ENCODE measurements around the gene MRPS27. TPM values are rescaled to one million over a fixed set of nuclear protein-coding genes. Genes with fewer than 3 reads are reported as not detected.

MRPS27 gene
- total RNA-seq, 1 donor from 2014 or later = 37.0 TPM

DNA sequence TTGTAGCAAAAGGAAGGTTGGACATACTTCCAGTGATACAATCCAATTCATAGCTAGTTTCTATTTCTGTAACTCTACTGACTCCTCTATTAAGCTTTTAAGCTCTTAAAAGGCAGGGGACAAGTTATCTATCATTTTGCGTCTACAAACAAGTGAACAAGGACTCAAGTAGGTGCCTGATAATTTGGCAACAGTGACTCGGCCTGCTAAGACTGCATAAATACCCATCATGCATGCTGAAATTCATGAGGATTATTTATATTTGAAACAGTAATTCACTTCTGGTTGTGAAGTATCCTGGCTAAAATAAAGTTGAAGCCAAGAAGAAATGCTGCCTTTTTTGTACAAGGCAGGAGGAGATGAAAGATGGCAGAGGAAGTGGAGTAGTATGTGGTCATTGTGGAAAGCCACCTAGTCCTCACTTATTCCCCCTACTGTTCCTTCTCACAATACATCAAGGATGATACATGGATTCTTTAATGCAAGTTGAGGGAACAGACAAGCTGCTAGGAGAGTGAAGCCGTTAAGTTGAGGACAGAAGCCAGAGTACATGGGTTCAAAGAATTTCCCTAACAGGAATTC lies 74.0 kb downstream of the MRPS27 start:
- H3K4me1 Mint-ChIP-seq (ENCODE audit: low read depth, unreplicated experiment) = peaks cover 58% of the 10 kb centered on the region
- H3K27me3 Mint-ChIP-seq (ENCODE audit: low read depth, unreplicated experiment) = no peaks in the 10 kb centered on the region
- H3K27me3 ChIP-seq (ENCODE audit: insufficient read depth, low read length) = no peaks in the 10 kb centered on the region
- H2AFZ ChIP-seq (ENCODE audit: low read depth, low read length) = no peak overlapping the region
- no peak overlapping the region for H3K27ac Mint-ChIP-seq (ENCODE audit: unreplicated experiment)
- FAIRE-seq (peak; percentile 80), DNase-seq (ENCODE audit: low read depth) (no peak)
- H3K36me3 Mint-ChIP-seq (ENCODE audit: low read depth, unreplicated experiment) = peaks cover 2% of the 10 kb centered on the region
- H3K9me3 Mint-ChIP-seq (ENCODE audit: unreplicated experiment) = no peaks in the 10 kb centered on the region
- no peak for TF ChIP-seq EZH2 (IDR thresholded peaks at IDR 0.05; ENCODE audit: insufficient read depth, low read length)
- TF ChIP-seq, protein P1, sequence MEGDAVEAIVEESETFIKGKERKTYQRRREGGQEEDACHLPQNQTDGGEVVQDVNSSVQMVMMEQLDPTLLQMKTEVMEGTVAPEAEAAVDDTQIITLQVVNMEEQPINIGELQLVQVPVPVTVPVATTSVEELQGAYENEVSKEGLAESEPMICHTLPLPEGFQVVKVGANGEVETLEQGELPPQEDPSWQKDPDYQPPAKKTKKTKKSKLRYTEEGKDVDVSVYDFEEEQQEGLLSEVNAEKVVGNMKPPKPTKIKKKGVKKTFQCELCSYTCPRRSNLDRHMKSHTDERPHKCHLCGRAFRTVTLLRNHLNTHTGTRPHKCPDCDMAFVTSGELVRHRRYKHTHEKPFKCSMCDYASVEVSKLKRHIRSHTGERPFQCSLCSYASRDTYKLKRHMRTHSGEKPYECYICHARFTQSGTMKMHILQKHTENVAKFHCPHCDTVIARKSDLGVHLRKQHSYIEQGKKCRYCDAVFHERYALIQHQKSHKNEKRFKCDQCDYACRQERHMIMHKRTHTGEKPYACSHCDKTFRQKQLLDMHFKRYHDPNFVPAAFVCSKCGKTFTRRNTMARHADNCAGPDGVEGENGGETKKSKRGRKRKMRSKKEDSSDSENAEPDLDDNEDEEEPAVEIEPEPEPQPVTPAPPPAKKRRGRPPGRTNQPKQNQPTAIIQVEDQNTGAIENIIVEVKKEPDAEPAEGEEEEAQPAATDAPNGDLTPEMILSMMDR (IDR thresholded peaks at IDR 0.05; ENCODE audit: insufficient read depth, low read depth, low read length) = no peak
- peaks cover 54% of the 10 kb centered on the region for H3K4me1 ChIP-seq (ENCODE audit: insufficient read depth, low read length)
- peaks cover 10% of the 10 kb centered on the region for H3K79me2 ChIP-seq (ENCODE audit: insufficient read depth, low read length)
- H3K27ac ChIP-seq (ENCODE audit: low read depth, low read length) = peak overlapping the region; percentile 78
- H3K4me2 ChIP-seq (ENCODE audit: low read length) = peak overlapping the region; percentile 63
- H3K36me3 ChIP-seq (ENCODE audit: insufficient read depth, low read length) = no peaks in the 10 kb centered on the region
- no peaks in the 10 kb centered on the region for H3K9me3 ChIP-seq (ENCODE audit: insufficient read depth, low read depth, low read length)
- H3K4me3 ChIP-seq (ENCODE audit: insufficient read depth, low read depth, low read length) = no peak overlapping the region
- no peak overlapping the region for H3K9ac ChIP-seq (ENCODE audit: low read length)
- H3K4me3 Mint-ChIP-seq (ENCODE audit: unreplicated experiment) = no peak overlapping the region
- no peaks in the 10 kb centered on the region for H4K20me1 ChIP-seq (ENCODE audit: insufficient read depth, low read length)

DNA sequence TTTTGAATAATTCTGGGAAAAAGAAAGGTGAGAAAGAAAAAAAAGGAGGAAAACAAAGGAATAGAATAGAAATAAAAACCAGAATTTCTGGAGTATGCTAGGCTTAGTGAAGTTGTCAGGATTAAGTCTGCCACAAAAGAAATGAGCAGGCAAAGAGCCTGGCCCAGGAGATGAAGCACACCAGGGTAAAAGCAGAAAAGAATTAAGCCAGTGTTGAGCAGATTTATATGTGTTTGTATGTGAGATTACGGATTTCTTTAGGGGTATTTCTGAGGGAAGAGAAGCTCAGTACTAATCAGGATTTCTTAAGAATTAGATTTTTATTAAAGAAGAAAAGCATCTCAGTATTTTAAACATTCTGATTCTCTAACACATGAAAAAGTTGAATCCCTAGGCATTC lies 74.5 kb downstream of the MRPS27 start:
- H3K9me3 Mint-ChIP-seq (ENCODE audit: unreplicated experiment) = no peaks in the 10 kb centered on the region
- peak; percentile 63 for FAIRE-seq
- peaks cover 55% of the 10 kb centered on the region for H3K4me1 Mint-ChIP-seq (ENCODE audit: low read depth, unreplicated experiment)
- H3K27ac Mint-ChIP-seq (ENCODE audit: unreplicated experiment) = no peak overlapping the region
- H3K27me3 ChIP-seq (ENCODE audit: insufficient read depth, low read length) = no peaks in the 10 kb centered on the region
- peaks cover 54% of the 10 kb centered on the region for H3K4me1 ChIP-seq (ENCODE audit: insufficient read depth, low read length)
- H4K20me1 ChIP-seq (ENCODE audit: insufficient read depth, low read length) = no peaks in the 10 kb centered on the region
- H3K4me3 Mint-ChIP-seq (ENCODE audit: unreplicated experiment) = no peak overlapping the region
- no peak overlapping the region for H2AFZ ChIP-seq (ENCODE audit: low read depth, low read length)
- H3K27ac ChIP-seq (ENCODE audit: low read depth, low read length) = no peak overlapping the region
- H3K9me3 ChIP-seq (ENCODE audit: insufficient read depth, low read depth, low read length) = no peaks in the 10 kb centered on the region
- H3K36me3 Mint-ChIP-seq (ENCODE audit: low read depth, unreplicated experiment) = peaks cover 2% of the 10 kb centered on the region
- H3K36me3 ChIP-seq (ENCODE audit: insufficient read depth, low read length) = no peaks in the 10 kb centered on the region
- no peaks in the 10 kb centered on the region for H3K27me3 Mint-ChIP-seq (ENCODE audit: low read depth, unreplicated experiment)
- no peak for DNase-seq (ENCODE audit: low read depth)
- TF ChIP-seq, protein P1 (IDR thresholded peaks at IDR 0.05; ENCODE audit: insufficient read depth, low read depth, low read length) = no peak
- H3K4me2 ChIP-seq (ENCODE audit: low read length) = no peak overlapping the region
- H3K9ac ChIP-seq (ENCODE audit: low read length) = no peak overlapping the region
- no peak overlapping the region for H3K4me3 ChIP-seq (ENCODE audit: insufficient read depth, low read depth, low read length)
- H3K79me2 ChIP-seq (ENCODE audit: insufficient read depth, low read length) = peaks cover 10% of the 10 kb centered on the region

DNA sequence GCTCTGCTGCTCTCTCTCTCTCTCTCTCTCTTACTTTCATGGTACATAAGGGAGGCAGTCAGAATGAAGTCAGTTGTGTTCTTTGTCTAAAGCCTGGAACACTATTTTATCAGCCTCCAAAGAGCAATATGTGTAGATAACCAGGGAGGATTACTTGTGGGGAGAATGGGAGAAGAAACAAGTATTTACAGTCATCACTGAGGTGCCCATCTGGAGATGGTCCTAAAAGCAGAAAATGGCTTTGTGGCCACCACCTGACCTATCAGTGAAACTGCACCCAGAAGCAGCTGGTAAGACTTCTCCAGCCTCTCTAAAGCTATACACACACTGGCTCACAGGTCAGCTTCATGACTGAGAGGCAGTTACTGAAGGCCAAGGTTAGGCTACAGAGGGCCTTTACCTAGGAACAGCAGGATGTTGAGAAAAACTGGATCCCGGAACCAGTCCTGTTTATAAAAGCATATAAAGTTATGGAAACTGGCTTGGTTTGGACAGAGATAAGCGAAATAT lies 75.1 kb downstream of the MRPS27 start:
- peaks cover 54% of the 10 kb centered on the region for H3K4me1 ChIP-seq (ENCODE audit: insufficient read depth, low read length)
- Mint-ChIP-seq H3K4me3 (ENCODE audit: unreplicated experiment) (no peak overlapping the region), H3K36me3 (ENCODE audit: low read depth, unreplicated experiment) (peaks cover 2% of the 10 kb centered on the region), H3K9me3 (ENCODE audit: unreplicated experiment) (no peaks in the 10 kb centered on the region), H3K27me3 (ENCODE audit: low read depth, unreplicated experiment) (no peaks in the 10 kb centered on the region), H3K27ac (ENCODE audit: unreplicated experiment) (no peak overlapping the region), H3K4me1 (ENCODE audit: low read depth, unreplicated experiment) (peaks cover 50% of the 10 kb centered on the region)
- no peak overlapping the region for H3K4me3 ChIP-seq (ENCODE audit: insufficient read depth, low read depth, low read length)
- peaks cover 6% of the 10 kb centered on the region for H3K79me2 ChIP-seq (ENCODE audit: insufficient read depth, low read length)
- no peaks in the 10 kb centered on the region for H3K36me3 ChIP-seq (ENCODE audit: insufficient read depth, low read length)
- H3K4me2 ChIP-seq (ENCODE audit: low read length) = no peak overlapping the region
- DNase-seq (ENCODE audit: low read depth) (peak; percentile 46), FAIRE-seq (no peak)
- H3K27ac ChIP-seq (ENCODE audit: low read depth, low read length) = no peak overlapping the region
- no peak for TF ChIP-seq EZH2 (IDR thresholded peaks at IDR 0.05; ENCODE audit: insufficient read depth, low read length)
- TF ChIP-seq, protein P1 (IDR thresholded peaks at IDR 0.05; ENCODE audit: insufficient read depth, low read depth, low read length) = peak; percentile 50
- no peaks in the 10 kb centered on the region for H4K20me1 ChIP-seq (ENCODE audit: insufficient read depth, low read length)
- no peaks in the 10 kb centered on the region for H3K9me3 ChIP-seq (ENCODE audit: insufficient read depth, low read depth, low read length)
- H3K9ac ChIP-seq (ENCODE audit: low read length) = no peak overlapping the region
- H2AFZ ChIP-seq (ENCODE audit: low read depth, low read length) = no peak overlapping the region
- no peaks in the 10 kb centered on the region for H3K27me3 ChIP-seq (ENCODE audit: insufficient read depth, low read length)
